Sigmoid colon (tissue), 4 donors: Measurements from ENCODE around the gene RMND1.

Source experiments
- CTCF ChIP-seq, 4 experiments: fragments of 450-650 bp in 3 of 4; fragments of 200-600 bp in 1 of 4; IDR thresholded peaks; one replicate each; pipeline ENCODE4 v1.5.1; 2016 to 2019; ENCODE audit warnings: antibody characterized with exemption in 4 of 4, mild to moderate bottlenecking in 3 of 4, moderate library complexity in 2 of 4
- EP300 ChIP-seq, 4 donors: sonication (generic); formaldehyde crosslinking; IDR thresholded peaks; one replicate each; pipeline ENCODE4 v1.6.1; 2017; ENCODE audit warnings: antibody characterized with exemption in 4 of 4
- POLR2A ChIP-seq, 2 donors: fragments of 450-650 bp; IDR thresholded peaks; one replicate each; pipeline ENCODE4 v1.6.1; 2016; ENCODE audit warnings: antibody characterized with exemption in 2 of 2, mild to moderate bottlenecking in 2 of 2, moderate library complexity in 2 of 2
- POLR2AphosphoS5 ChIP-seq, 4 donors: sonication (generic); formaldehyde crosslinking; IDR thresholded peaks; one replicate each; pipeline ENCODE4 v1.6.1; 2017; ENCODE audit warnings: antibody characterized with exemption in 4 of 4

GRCh38 chr6:151370509-151371078 lies 81.3 kb downstream of the RMND1 start:
- no peak for TF ChIP-seq CTCF (IDR thresholded peaks at IDR 0.05)
- TF ChIP-seq POLR2A (IDR thresholded peaks at IDR 0.05) = no peak
- no peak for TF ChIP-seq EP300 (IDR thresholded peaks at IDR 0.05)
- no peak for TF ChIP-seq POLR2AphosphoS5 (IDR thresholded peaks at IDR 0.05)
